GM12864 (cell line): ENCODE measurements around the gene F13A1.

Source experiments
- DNase-seq: peaks from one replicate; pipeline ENCODE4 v3.0.0-alpha.2; 2011; ENCODE audit warnings: low read depth
- H3K4me3 ChIP-seq: 2 replicates; pipeline ENCODE4 v1.5.1; 2011; ENCODE audit warnings: mild to moderate bottlenecking, low read depth, low read length, control low read depth
- TF ChIP-seq, protein P1 (sequence below): IDR thresholded peaks from 2 replicates; pipeline ENCODE4 v1.5.1; 2011; ENCODE audit warnings: low read depth, mild to moderate bottlenecking, moderate library complexity, low read length, control low read depth, inconsistent platforms; ENCODE audit errors: missing control alignments

The F13A1 gene

DNA sequence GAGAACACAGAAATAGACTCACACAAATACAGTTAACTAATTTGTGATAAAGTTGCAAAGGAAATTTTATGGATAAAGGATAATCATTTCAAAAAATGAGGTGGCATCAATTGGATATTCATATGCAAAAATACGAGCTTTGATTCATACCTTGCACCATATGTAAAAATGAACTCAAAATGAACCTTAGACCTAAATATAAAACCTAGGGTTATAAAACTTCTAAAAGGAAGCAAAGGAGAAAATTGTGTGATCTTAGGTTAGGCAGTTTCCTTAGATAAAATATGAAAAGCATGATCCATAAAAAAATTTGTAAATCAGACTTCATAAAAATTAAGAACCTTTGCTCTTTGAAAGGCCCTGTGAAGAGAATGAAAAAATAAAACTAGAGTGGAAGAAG lies 85.5 kb downstream of the F13A1 start:
- DNase-seq, result no peak
- TF ChIP-seq, protein P1, sequence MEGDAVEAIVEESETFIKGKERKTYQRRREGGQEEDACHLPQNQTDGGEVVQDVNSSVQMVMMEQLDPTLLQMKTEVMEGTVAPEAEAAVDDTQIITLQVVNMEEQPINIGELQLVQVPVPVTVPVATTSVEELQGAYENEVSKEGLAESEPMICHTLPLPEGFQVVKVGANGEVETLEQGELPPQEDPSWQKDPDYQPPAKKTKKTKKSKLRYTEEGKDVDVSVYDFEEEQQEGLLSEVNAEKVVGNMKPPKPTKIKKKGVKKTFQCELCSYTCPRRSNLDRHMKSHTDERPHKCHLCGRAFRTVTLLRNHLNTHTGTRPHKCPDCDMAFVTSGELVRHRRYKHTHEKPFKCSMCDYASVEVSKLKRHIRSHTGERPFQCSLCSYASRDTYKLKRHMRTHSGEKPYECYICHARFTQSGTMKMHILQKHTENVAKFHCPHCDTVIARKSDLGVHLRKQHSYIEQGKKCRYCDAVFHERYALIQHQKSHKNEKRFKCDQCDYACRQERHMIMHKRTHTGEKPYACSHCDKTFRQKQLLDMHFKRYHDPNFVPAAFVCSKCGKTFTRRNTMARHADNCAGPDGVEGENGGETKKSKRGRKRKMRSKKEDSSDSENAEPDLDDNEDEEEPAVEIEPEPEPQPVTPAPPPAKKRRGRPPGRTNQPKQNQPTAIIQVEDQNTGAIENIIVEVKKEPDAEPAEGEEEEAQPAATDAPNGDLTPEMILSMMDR, result no peak
- no peak overlapping the region for H3K4me3 ChIP-seq

DNA sequence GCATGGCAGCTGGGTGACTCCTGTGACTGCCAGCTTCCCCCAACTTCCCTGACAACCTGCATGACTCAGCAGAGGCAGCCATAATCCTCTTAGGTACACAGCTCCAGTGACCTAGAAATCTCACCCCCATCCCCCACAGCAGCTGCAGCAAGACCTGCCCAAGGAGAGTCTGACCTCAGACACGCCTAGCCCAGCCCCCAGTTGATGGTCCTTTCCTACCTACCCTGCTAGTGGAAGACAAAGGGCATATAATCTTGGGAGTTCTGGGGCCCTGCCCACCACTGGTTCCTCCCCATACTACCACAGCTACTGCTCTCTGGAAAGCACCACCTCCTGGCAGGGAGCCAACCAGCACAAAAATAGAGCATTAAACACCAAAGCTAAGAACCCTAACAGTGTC lies 90.2 kb downstream of the F13A1 start:
- no peak overlapping the region for H3K4me3 ChIP-seq
- TF ChIP-seq, protein P1, result no peak
- no peak for DNase-seq

DNA sequence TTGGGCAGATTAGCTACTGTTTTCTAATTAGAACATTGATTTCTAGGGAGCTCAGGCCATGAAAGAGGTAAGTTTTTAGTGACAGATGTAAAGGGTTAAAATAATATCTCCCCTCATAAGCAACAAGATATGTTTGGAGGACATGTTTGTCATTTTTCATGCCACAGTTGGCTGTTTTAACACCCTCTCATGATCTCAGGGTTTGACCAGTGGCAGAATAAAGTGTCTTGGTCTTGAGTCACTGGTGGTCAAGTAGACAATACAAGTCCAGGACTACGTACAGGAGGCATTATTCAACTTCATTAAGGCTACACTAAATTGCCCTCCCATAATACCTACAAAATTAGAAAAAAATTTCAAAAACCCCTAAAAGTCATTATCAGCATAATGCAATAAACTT lies 92.6 kb downstream of the F13A1 start:
- no peak overlapping the region for H3K4me3 ChIP-seq
- no peak for DNase-seq
- TF ChIP-seq, protein P1, result no peak

DNA sequence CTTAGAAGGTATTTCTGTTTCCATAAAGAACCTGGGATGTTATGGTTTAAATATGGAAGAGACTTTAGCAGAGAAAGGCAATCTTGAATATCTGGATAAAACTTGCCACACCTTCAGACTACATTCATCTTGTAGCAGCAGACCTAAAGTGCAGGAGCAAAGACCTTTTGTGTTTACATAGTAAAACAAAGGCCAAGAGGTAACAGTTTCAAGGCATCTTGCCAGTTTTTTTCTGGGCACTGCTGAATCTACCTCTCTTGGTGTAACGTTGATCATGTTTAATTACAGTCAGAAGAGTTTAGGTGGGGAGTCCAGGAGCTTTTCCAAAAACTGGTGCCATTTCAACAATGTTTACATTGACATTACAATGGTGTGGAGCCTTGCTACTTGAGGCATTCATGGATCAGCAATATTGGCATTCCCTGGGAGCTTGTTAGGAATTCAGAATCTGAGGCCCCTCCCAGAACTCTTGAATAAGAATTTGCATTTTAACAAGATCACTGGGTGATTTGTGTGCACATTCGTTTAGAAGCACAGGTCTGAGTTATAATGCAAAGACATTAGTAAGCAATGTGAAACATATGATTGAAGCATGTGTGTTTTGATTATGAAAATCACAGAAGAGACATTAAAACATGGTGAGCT lies 94.5 kb downstream of the F13A1 start:
- DNase-seq, result no peak
- TF ChIP-seq, protein P1, result no peak
- H3K4me3 ChIP-seq, result no peak overlapping the region

DNA sequence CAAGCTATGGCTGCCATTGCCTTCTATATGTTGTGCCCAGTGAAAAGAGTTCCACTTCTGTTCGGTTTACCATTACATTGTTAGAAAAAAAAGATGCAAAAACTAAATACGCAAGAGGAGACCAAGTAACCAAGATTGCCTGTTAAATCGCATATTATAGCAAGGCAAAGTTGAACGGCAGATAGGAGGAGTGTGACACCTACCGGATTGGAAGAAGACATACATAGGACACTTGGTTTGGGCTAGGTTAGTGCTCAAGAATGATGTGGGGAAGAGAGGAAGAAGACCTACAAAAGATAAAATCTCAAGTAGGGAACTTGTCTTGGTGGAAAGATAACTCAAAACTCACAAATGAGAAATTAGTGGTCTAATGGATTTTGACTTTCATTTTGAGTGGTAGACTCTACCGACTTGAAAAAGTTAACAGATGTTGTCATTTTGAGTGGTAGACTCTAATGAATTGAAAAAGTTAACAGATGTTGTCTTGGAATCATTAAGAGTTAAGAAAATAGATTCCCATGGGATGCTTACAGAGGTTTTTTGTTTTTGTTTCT lies 95.5 kb downstream of the F13A1 start:
- H3K4me3 ChIP-seq, result no peak overlapping the region
- no peak for DNase-seq
- TF ChIP-seq, protein P1, result no peak

DNA sequence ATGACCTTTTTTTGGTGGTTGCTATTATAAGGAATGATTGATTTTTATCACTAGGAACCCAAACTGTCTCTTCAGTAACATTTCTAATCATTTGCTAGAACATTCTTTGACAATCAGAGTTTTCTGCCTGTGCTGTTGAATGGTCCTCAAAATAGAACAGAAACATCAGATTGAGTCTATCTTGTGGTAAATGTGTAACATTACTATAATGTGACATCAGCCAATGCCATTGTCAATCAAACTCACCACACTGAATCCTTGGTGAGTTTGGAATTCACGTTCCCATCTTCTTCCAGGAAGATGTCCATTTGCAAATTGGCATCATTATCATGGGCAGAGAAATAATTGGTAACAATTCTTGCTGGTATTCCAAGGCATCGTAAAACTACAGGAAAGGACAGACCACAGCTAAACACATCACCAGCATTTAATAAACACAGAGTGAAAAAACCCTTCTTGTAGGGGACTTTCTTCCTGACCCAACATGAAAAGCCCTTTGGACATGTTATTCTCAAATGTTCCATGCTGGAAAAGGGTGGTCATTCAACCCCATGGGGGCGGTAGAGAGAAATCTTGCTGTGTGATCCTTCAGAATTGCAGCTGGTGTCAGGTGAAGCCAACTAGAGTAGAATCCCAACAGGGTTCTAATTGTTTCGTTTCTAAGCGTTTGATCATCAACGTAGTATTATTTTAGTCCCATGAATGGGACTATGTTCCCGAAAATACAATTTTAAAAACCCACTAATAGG lies 98.5 kb downstream of the F13A1 start:
- no peak overlapping the region for H3K4me3 ChIP-seq
- no peak for DNase-seq
- TF ChIP-seq, protein P1, result peak; percentile 59
